ENCODE measurements around the gene PIK3CB. TPM values are rescaled to one million over a fixed set of nuclear protein-coding genes. Genes with fewer than 3 reads are reported as not detected.
"Not testable (repeated sequence)": the region's sequence is repeated elsewhere in the genome, so short reads cannot be mapped to it uniquely, and the experiment has no call there.

The PIK3CB gene
- polyA plus RNA-seq, 3 donors: 14.1 to 33.6 (median 20.4) TPM

- Histone ChIP-seq H3K27me3 (ENCODE audit: control insufficient read depth in 2 of 2, insufficient read depth in 2 of 2, low read length in 2 of 2) (no peaks in the 10 kb centered on the region), H3K9me3 (replicated peaks in 1 of 2; ENCODE audit: control insufficient read depth in 1 of 2, insufficient read depth in 1 of 2, low read length in 2 of 2) (no peaks in the 10 kb centered on the region), H3K36me3 (replicated peaks in 1 of 2; ENCODE audit: control insufficient read depth in 1 of 2, insufficient read depth in 2 of 2, low read length in 2 of 2) (no peaks in the 10 kb centered on the region), H3K9ac (ENCODE audit: insufficient read depth, low read length, poor library complexity, severe bottlenecking) (no peak overlapping the region), H3K4me3 (replicated peaks in 1 of 3; ENCODE audit: low read depth in 2 of 3, low read length in 3 of 3) (no peak overlapping the region), H3K27ac (ENCODE audit: low read depth in 1 of 2, low read length in 2 of 2) (no peak overlapping the region), H3K79me2 (ENCODE audit: insufficient read depth, low read length) (no peaks in the 10 kb centered on the region), H3K4me2 (replicated peaks; ENCODE audit: extremely low read depth, low read length, poor library complexity, severe bottlenecking) (no peak overlapping the region), H2AFZ (ENCODE audit: insufficient read depth, low read depth, low read length, poor library complexity, severe bottlenecking) (no peak overlapping the region), H3K4me1 (ENCODE audit: control insufficient read depth in 1 of 2, insufficient read depth in 2 of 2, low read length in 2 of 2) (peaks cover 36 to 38% of the 10 kb centered on the region in 2 donors), H4K20me1 (ENCODE audit: insufficient read depth, low read length) (no peaks in the 10 kb centered on the region)
- Mint-ChIP-seq H3K27ac (no peak overlapping the region), H3K4me3 (no peak overlapping the region), H3K4me1 (peaks cover 35% of the 10 kb centered on the region), H3K36me3 (no peaks in the 10 kb centered on the region), H3K27me3 (ENCODE audit: low read depth in 3 of 3) (peaks cover 0 to 2% (median 0%) of the 10 kb centered on the region in 3 donors), H3K9me3 (no peaks in the 10 kb centered on the region)
- TF ChIP-seq CTCF (IDR thresholded peaks at IDR 0.05): no peak
- WGBS (ENCODE audit: insufficient coverage): 94% methylated on average over 2 of the region's 4 CpGs
- intact Hi-C loops (cut with micrococcal nuclease): loop anchor here in 1 of 2 donors (5.0 kb wide), 1 partner anchor 39 kb away; no protein-coding TSS in a partner anchor
- DNase-seq: no peak
These were observed 14.0 kb upstream of the PIK3CB start for GRCh38 chr3:138848696-138849095.

- intact Hi-C loops (cut with micrococcal nuclease): loop anchor here in 1 of 2 donors (5.0 kb wide), 1 partner anchor 40 kb away; no protein-coding TSS in a partner anchor
- not testable (repeated sequence) for H3K27me3 Mint-ChIP-seq (ENCODE audit: low read depth in 3 of 3); H4K20me1 ChIP-seq (ENCODE audit: insufficient read depth, low read length); H3K27me3 ChIP-seq (ENCODE audit: control insufficient read depth in 2 of 2, insufficient read depth in 2 of 2, low read length in 2 of 2); H3K36me3 Mint-ChIP-seq; H3K9me3 ChIP-seq (replicated peaks in 1 of 2; ENCODE audit: control insufficient read depth in 1 of 2, insufficient read depth in 1 of 2, low read length in 2 of 2); H3K9me3 Mint-ChIP-seq; H3K9ac ChIP-seq (ENCODE audit: insufficient read depth, low read length, poor library complexity, severe bottlenecking); H3K79me2 ChIP-seq (ENCODE audit: insufficient read depth, low read length); H3K36me3 ChIP-seq (replicated peaks in 1 of 2; ENCODE audit: control insufficient read depth in 1 of 2, insufficient read depth in 2 of 2, low read length in 2 of 2); DNase-seq
- Mint-ChIP-seq H3K27ac (peak overlapping the region; percentile 14 to 82 (median 74)), H3K4me3 (peak overlapping the region in 1 of 2 donors; percentile 77), H3K4me1 (peaks cover 42% of the 10 kb centered on the region)
- peaks cover 43 to 47% of the 10 kb centered on the region in 2 donors for H3K4me1 ChIP-seq (ENCODE audit: control insufficient read depth in 1 of 2, insufficient read depth in 2 of 2, low read length in 2 of 2)
- peak overlapping the region; percentile 19 for H3K4me2 ChIP-seq (replicated peaks; ENCODE audit: extremely low read depth, low read length, poor library complexity, severe bottlenecking)
- peak overlapping the region; percentile 49 for H2AFZ ChIP-seq (ENCODE audit: insufficient read depth, low read depth, low read length, poor library complexity, severe bottlenecking)
- H3K27ac ChIP-seq (ENCODE audit: low read depth in 1 of 2, low read length in 2 of 2): peak overlapping the region in 1 of 2 donors; percentile 66
- no CpG with 5 or more reads among the region's 1 CpG for WGBS (ENCODE audit: insufficient coverage)
- H3K4me3 ChIP-seq (replicated peaks in 1 of 3; ENCODE audit: low read depth in 2 of 3, low read length in 3 of 3): peak overlapping the region in 1 of 3 experiments; percentile 12
These were observed 12.1 kb upstream of the PIK3CB start for GRCh38 chr3:138846824-138847223.

Measured in CD14-positive monocyte (primary cell).